A549 (cell line): ENCODE measurements around the gene FOXF2. TPM values are rescaled to one million over a fixed set of nuclear protein-coding genes. Genes with fewer than 3 reads are reported as not detected.
A peak's percentile ranks its signal among the peaks of the same experiment; 100 is the strongest.

ENCODE experiments used
- ATAC-seq, 2 experiments: fragments of 200-7000 bp in 1 of 2; fragments of >200 bp in 1 of 2; cut with Nextera tagmentation in 1 of 2; cut with Tn5 transposase in 1 of 2; 3 replicates each; pipeline versions ENCODE4 v1.8.0 to v1.9.1; 2018 to 2020; ENCODE audit warnings: mild to moderate bottlenecking in 1 of 2, moderate library complexity in 1 of 2
- CTCF ChIA-PET: fragments of 300-600 bp; sonication (Branson Sonifier 250); formaldehyde crosslinking; extraction: SDS; loops from one replicate; lab custom pipeline; 2021; ENCODE audit warnings: antibody characterized with exemption, inconsistent platforms; lab: Yijun Ruan, JAX
- POLR2A ChIA-PET: fragments of 350-600 bp; formaldehyde crosslinking; extraction: SDS; loops from one replicate; lab custom pipeline; 2021; ENCODE audit warnings: antibody characterized with exemption, inconsistent platforms; lab: Yijun Ruan, JAX
- DNase-seq, 2 experiments: peaks; one replicate each; pipeline versions ENCODE4 v3.0.0 to v3.0.0-alpha.2; 2011 to 2016; ENCODE audit warnings: low read depth in 1 of 2, low spot score in 1 of 2
- FAIRE-seq: peaks from 2 replicates; lab custom pipeline; 2011; peaks lifted over from hg19 to GRCh38; lab: Jason Lieb, UNC
- H3K27ac ChIP-seq, 2 experiments: fragments of >200 bp; sonication (Bioruptor Twin); formaldehyde crosslinking; 3 replicates each; pipeline ENCODE4 v1.5.1; 2016 to 2017
- H3K4me1 ChIP-seq: fragments of >200 bp; sonication (Bioruptor Twin); formaldehyde crosslinking; 3 replicates; pipeline ENCODE4 v1.6.1; 2016
- H3K4me2 ChIP-seq: fragments of >200 bp; sonication (Bioruptor Twin); formaldehyde crosslinking; 3 replicates; pipeline ENCODE4 v1.6.1; 2016
- H3K4me3 ChIP-seq: fragments of >200 bp; sonication (Bioruptor Twin); formaldehyde crosslinking; 3 replicates; pipeline ENCODE4 v1.5.1; 2016
- H3K9me3 ChIP-seq: fragments of >200 bp; sonication (Bioruptor Twin); formaldehyde crosslinking; 3 replicates; pipeline ENCODE4 v1.6.1; 2016
- BHLHE40 ChIP-seq: IDR thresholded peaks from 2 replicates; pipeline ENCODE4 v1.6.1; 2012; ENCODE audit warnings: low read depth, low read length, inconsistent platforms
- EHF ChIP-seq: fragments of 250-450 bp; sonication (Bioruptor Pico); IDR thresholded peaks from 2 replicates; pipeline ENCODE4 v1.5.0; 2020; ENCODE audit warnings: mild to moderate bottlenecking
- HDAC2 ChIP-seq: fragments of 200-600 bp; sonication (generic); IDR thresholded peaks from 2 replicates; pipeline ENCODE4 v1.6.1; 2016
- HOXA7 ChIP-seq: fragments of 250-450 bp; sonication (Bioruptor Pico); IDR thresholded peaks from 2 replicates; pipeline ENCODE4 v1.5.0; 2020; ENCODE audit warnings: mild to moderate bottlenecking, moderate library complexity
- JUN ChIP-seq, 2 experiments: fragments of >200 bp; sonication (Bioruptor Twin); formaldehyde crosslinking; IDR thresholded peaks; 2 replicates in 1 of 2; 3 replicates in 1 of 2; pipeline ENCODE4 v1.6.1; 2016 to 2017
- MYC ChIP-seq: IDR thresholded peaks from 2 replicates; pipeline ENCODE4 v1.6.1; 2012; ENCODE audit warnings: mild to moderate bottlenecking, inconsistent platforms, low read length, improper control_type of control experiment, borderline replicate concordance
- NPAS2 ChIP-seq: fragments of 250-450 bp; sonication (Bioruptor Pico); IDR thresholded peaks from 2 replicates; pipeline ENCODE4 v1.8.0; 2022; ENCODE audit warnings: mild to moderate bottlenecking, moderate library complexity, borderline replicate concordance
- RNF2 ChIP-seq: fragments of 200-600 bp; sonication (generic); IDR thresholded peaks from 2 replicates; pipeline ENCODE4 v1.6.1; 2016; ENCODE audit warnings: low read depth, mild to moderate bottlenecking, antibody characterized with exemption, moderate library complexity, borderline replicate concordance
- SREBF2 ChIP-seq: fragments of 450-650 bp; IDR thresholded peaks from 2 replicates; pipeline ENCODE4 v1.6.1; 2014; ENCODE audit warnings: mild to moderate bottlenecking, moderate library complexity
- TP53 ChIP-seq: fragments of 250-450 bp; sonication (Bioruptor Pico); IDR thresholded peaks from 2 replicates; pipeline ENCODE4 v1.5.0; 2021; ENCODE audit warnings: mild to moderate bottlenecking, moderate library complexity
- ZFP36 ChIP-seq: fragments of 450-650 bp; IDR thresholded peaks from 2 replicates; pipeline ENCODE4 v1.6.1; 2014; ENCODE audit warnings: borderline replicate concordance; ENCODE audit not compliant: partially characterized antibody
- ZSCAN20 ChIP-seq: fragments of 250-450 bp; sonication (Bioruptor Pico); IDR thresholded peaks from 2 replicates; pipeline ENCODE4 v1.8.0; 2022; ENCODE audit warnings: mild to moderate bottlenecking, moderate library complexity
- WGBS: methylation state at CpG from one replicate; pipeline ENCODE4 v1.1.6; 2017; ENCODE audit errors: missing lambda C conversion rate; 5-methylcytosine and 5-hydroxymethylcytosine counted together
- polyA plus RNA-seq, 4 experiments: library from polyadenylated mRNA; depleted of rRNA in 3 of 4; stranded (reverse); fragments of >200 nt; fragmentation: RNase III in 1 of 4; extraction: RNeasy Plus Mini Kit Qiagen cat#74134 plus additional on column Dnase treatment in 1 of 4; gene quantifications; 2 replicates in 3 of 4; 3 replicates in 1 of 4; pipeline ENCODE4 v1.2.3, GENCODE V29; 2011 to 2017
- TF ChIP-seq, protein P1 (sequence below): fragments of >200 bp; sonication (Bioruptor Twin); formaldehyde crosslinking; IDR thresholded peaks from 2 replicates; pipeline ENCODE4 v1.6.1; 2016
- TF ChIP-seq, protein P2 (sequence below): fragments of 150-350 bp; IDR thresholded peaks from 2 replicates; pipeline ENCODE4 v1.6.1; 2014; ENCODE audit warnings: low read depth, mild to moderate bottlenecking, low read length
- TF ChIP-seq, protein P3 (sequence below): IDR thresholded peaks from 2 replicates; pipeline ENCODE4 v1.6.1; 2012; ENCODE audit warnings: low read depth, borderline replicate concordance
- TF ChIP-seq, protein P4 (sequence below): fragments of >200 bp; sonication (Bioruptor Twin); formaldehyde crosslinking; IDR thresholded peaks from 3 replicates; pipeline ENCODE4 v1.5.1; 2016

The FOXF2 gene
- polyA plus RNA-seq, 2 of the 4 experiments (the other 2 are of a cell fraction): 6.6 to 12.3 TPM

DNA sequence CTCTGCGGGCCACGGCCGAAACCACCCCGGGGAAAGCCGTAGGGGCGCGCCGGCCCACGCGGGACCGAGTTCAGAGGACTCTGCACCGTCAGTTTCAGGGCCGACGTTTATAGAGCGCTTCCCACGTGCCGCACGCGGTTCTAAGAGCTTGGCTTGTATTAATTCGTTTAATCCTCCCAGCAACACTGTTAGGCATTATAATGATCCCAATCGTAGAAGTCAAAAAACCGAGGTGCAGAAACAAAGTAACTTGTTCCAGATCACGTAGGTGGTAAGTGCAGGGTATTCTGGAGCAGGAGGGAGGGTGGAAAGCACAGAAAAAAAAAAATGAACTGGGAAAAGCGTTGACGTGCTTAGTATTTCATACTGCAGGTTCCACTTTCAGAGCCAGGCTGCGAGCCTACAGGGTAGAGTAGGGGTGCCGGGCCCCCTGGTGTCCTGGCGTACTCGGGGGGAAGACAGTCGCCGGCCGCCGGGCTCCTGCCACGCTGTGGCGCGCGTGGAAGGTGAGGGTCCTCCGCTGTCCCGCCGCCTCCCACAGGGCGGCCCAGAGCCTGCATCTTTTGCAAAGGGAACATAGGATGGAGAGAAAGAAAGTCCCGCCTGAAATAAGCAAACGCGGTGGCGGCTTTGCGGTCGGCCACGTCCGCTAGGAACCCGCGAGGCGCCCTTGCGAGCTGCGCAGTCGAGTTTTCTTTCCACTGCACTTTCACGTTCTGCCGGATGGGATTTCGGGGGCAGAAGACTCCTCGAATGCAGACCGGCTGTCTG is 10.2 kb upstream of the FOXF2 start:
- TF ChIP-seq RNF2: no peak
- TF ChIP-seq, protein P1, sequence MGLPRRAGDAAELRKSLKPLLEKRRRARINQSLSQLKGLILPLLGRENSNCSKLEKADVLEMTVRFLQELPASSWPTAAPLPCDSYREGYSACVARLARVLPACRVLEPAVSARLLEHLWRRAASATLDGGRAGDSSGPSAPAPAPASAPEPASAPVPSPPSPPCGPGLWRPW: no peak
- TF ChIP-seq EHF (CRISPR knock-in tag): no peak
- no peak for TF ChIP-seq HOXA7 (CRISPR knock-in tag)
- TF ChIP-seq, protein P2, sequence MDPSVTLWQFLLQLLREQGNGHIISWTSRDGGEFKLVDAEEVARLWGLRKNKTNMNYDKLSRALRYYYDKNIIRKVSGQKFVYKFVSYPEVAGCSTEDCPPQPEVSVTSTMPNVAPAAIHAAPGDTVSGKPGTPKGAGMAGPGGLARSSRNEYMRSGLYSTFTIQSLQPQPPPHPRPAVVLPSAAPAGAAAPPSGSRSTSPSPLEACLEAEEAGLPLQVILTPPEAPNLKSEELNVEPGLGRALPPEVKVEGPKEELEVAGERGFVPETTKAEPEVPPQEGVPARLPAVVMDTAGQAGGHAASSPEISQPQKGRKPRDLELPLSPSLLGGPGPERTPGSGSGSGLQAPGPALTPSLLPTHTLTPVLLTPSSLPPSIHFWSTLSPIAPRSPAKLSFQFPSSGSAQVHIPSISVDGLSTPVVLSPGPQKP: no peak
- TF ChIP-seq SREBF2: no peak
- TF ChIP-seq, protein P3, sequence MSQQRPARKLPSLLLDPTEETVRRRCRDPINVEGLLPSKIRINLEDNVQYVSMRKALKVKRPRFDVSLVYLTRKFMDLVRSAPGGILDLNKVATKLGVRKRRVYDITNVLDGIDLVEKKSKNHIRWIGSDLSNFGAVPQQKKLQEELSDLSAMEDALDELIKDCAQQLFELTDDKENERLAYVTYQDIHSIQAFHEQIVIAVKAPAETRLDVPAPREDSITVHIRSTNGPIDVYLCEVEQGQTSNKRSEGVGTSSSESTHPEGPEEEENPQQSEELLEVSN: no peak
- TF ChIP-seq ZFP36: no peak
- TF ChIP-seq ZSCAN20: no peak
- TF ChIP-seq NPAS2 (CRISPR knock-in tag): no peak
- TF ChIP-seq TP53 (CRISPR knock-in tag): no peak
- Histone ChIP-seq H3K4me1 (no peaks in the 10 kb centered on the region), H3K27ac (0 out of 6 replicates have a peak overlapping the region, but pooled peaks of 1 of the 2 experiments have one; percentile 28), H3K4me2 (peak overlapping the region; percentile 49; the same call in 2 of the 3 replicates), H3K9me3 (no peaks in the 10 kb centered on the region), H3K4me3 (no peak overlapping the region)
- FAIRE-seq (no peak), DNase-seq (no peak), ATAC-seq (no peak)
- POLR2A ChIA-PET: no interaction called here
- WGBS: 59% methylated on average over 44 of the region's 60 CpGs
- CTCF ChIA-PET: interaction anchor here (1.3 to 2.8 kb wide), 3 partner anchors 467 to 657 kb away, joined by 3 to 19 read pairs (median 4); no protein-coding TSS in a partner anchor

DNA sequence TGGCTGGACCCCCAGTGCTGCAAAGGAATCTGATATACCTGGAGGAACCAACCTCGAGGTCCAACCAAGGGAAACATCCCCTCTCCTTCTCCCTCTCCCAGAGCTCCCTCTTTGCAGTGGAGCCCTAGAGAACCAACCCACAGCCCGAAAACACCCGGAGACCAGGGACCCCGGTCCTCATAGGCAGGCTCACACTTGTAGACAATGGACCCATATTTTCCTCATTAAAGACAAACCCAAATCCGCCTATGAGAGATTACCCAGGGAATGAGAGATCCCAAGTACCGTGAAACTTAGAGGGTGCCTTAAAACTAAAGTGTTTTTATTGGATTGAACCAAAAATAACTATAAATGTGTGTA is 9.6 kb upstream of the FOXF2 start:
- TF ChIP-seq, protein P4, sequence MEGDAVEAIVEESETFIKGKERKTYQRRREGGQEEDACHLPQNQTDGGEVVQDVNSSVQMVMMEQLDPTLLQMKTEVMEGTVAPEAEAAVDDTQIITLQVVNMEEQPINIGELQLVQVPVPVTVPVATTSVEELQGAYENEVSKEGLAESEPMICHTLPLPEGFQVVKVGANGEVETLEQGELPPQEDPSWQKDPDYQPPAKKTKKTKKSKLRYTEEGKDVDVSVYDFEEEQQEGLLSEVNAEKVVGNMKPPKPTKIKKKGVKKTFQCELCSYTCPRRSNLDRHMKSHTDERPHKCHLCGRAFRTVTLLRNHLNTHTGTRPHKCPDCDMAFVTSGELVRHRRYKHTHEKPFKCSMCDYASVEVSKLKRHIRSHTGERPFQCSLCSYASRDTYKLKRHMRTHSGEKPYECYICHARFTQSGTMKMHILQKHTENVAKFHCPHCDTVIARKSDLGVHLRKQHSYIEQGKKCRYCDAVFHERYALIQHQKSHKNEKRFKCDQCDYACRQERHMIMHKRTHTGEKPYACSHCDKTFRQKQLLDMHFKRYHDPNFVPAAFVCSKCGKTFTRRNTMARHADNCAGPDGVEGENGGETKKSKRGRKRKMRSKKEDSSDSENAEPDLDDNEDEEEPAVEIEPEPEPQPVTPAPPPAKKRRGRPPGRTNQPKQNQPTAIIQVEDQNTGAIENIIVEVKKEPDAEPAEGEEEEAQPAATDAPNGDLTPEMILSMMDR: no peak
- no peak for TF ChIP-seq BHLHE40
- no peak for TF ChIP-seq MYC
- no peak for TF ChIP-seq JUN (IDR thresholded peaks at IDR 0.05)
- no peak for TF ChIP-seq HDAC2
- no peak overlapping the region for H3K4me3 ChIP-seq
- WGBS: 63% methylated on average over 6 of the region's 6 CpGs
- ChIA-PET POLR2A (no interaction called here), CTCF (interaction anchor here (1.3 to 2.8 kb wide), 4 partner anchors 54 to 658 kb away, joined by 3 to 19 read pairs (median 6); no protein-coding TSS in a partner anchor)
- peak overlapping the region; percentile 49; the same call in 2 of the 3 replicates for H3K4me2 ChIP-seq
- FAIRE-seq: no peak
- DNase-seq: no peak
- H3K4me1 ChIP-seq: no peaks in the 10 kb centered on the region
- no peaks in the 10 kb centered on the region for H3K9me3 ChIP-seq
- no peak for ATAC-seq
- H3K27ac ChIP-seq: no peak overlapping the region
